ENCODE results near the gene SRMS. TPM values are rescaled to one million over a fixed set of nuclear protein-coding genes. Genes with fewer than 3 reads are reported as not detected.

Gene SRMS
- total and polyA plus RNA-seq, 2 donors (not counting 3 experiments of a cell fraction or from before 2014, with no cell fraction given): not detected

DNA sequence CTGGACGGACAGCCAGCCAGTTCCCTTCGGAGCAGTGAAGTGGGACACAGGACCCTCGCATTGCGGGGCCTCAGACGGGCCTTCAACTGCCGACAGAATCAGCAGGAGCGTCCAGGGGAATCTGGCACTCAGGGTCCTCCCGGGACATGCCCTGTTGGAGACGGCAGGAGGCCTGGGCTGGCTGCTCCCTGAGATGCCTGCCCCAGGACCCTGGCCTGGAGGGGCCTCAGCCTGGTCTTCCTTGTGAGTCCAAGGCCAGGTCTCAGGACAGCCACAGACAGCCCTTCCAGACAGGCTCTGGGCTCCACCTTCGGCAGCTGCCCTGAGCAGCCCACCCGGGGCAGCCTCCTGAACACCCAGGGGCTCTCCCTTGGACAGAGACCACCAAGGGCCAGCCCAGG, 41.1 kb upstream of the SRMS start:
- H3K4me3 ChIP-seq (replicated peaks in 1 of 3; ENCODE audit: insufficient read depth in 1 of 3, low read depth in 1 of 3, low read length in 3 of 3): no peak overlapping the region
- H3K9me3 ChIP-seq (replicated peaks; ENCODE audit: control insufficient read depth, insufficient read depth, low read length): no peaks in the 10 kb centered on the region
- no peak overlapping the region for H2AFZ ChIP-seq (ENCODE audit: low read depth, low read length)
- no peak overlapping the region for H3K27ac ChIP-seq (ENCODE audit: insufficient read depth, low read depth, low read length)
- dilution Hi-C loops (cut with MboI; ENCODE audit: extremely low pct_ligation_motif_present, low sequenced_read_pairs) (no loop called here), intact Hi-C loops (cut with micrococcal nuclease) (no loop called here)
- no peaks in the 10 kb centered on the region for H3K4me1 ChIP-seq (ENCODE audit: control insufficient read depth, extremely low read depth, insufficient read depth, low read length)
- POLR2A ChIA-PET: interaction anchor here (0.7 kb wide), 1 partner anchor 15 kb away, joined by 4 read pairs; the partner anchor contains the start of gene HELZ2
- no peak for DNase-seq (ENCODE audit: low read depth, low spot score)
- FAIRE-seq: no peak
- H3K27me3 ChIP-seq (ENCODE audit: control insufficient read depth in 2 of 2, insufficient read depth in 2 of 2, low read length in 2 of 2): no peaks in the 10 kb centered on the region
- CTCF ChIA-PET: interaction anchor here (0.9 kb wide), 1 partner anchor 22 kb away, joined by 3 read pairs; no protein-coding TSS in a partner anchor
- no peaks in the 10 kb centered on the region for H3K9me1 ChIP-seq (replicated peaks; ENCODE audit: control insufficient read depth, extremely low read depth, insufficient read depth, low read length)
- no peak overlapping the region for H3K4me2 ChIP-seq (ENCODE audit: insufficient read depth, low read length)
- H4K20me1 ChIP-seq (replicated peaks; ENCODE audit: control insufficient read depth, extremely low read depth, insufficient read depth, low read length): no peaks in the 10 kb centered on the region
- TF ChIP-seq JUN (IDR thresholded peaks at IDR 0.05; ENCODE audit: borderline replicate concordance, insufficient read depth, insufficient read length, low read depth) (no peak), FOS (IDR thresholded peaks at IDR 0.05; ENCODE audit: borderline replicate concordance, insufficient read depth, low read length) (no peak), MYC (IDR thresholded peaks at IDR 0.05; ENCODE audit: low read depth, low read length) (no peak), POLR2AphosphoS5 (IDR thresholded peaks at IDR 0.05; ENCODE audit: insufficient read depth, low read depth, low read length) (no peak), EZH2 (IDR thresholded peaks at IDR 0.05; ENCODE audit: borderline replicate concordance, low read depth, low read length, severe bottlenecking) (no peak), POLR2A (IDR thresholded peaks at IDR 0.05; ENCODE audit: low read depth, low read length) (no peak), GATA2 (IDR thresholded peaks at IDR 0.05; ENCODE audit: insufficient read depth, insufficient read length, low read depth, low read length) (no peak)
- TF ChIP-seq, protein P1, sequence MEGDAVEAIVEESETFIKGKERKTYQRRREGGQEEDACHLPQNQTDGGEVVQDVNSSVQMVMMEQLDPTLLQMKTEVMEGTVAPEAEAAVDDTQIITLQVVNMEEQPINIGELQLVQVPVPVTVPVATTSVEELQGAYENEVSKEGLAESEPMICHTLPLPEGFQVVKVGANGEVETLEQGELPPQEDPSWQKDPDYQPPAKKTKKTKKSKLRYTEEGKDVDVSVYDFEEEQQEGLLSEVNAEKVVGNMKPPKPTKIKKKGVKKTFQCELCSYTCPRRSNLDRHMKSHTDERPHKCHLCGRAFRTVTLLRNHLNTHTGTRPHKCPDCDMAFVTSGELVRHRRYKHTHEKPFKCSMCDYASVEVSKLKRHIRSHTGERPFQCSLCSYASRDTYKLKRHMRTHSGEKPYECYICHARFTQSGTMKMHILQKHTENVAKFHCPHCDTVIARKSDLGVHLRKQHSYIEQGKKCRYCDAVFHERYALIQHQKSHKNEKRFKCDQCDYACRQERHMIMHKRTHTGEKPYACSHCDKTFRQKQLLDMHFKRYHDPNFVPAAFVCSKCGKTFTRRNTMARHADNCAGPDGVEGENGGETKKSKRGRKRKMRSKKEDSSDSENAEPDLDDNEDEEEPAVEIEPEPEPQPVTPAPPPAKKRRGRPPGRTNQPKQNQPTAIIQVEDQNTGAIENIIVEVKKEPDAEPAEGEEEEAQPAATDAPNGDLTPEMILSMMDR (IDR thresholded peaks at IDR 0.05; ENCODE audit: extremely low read depth in 1 of 2, insufficient read depth in 1 of 2, low read depth in 1 of 2, low read length in 2 of 2): no peak
- TF ChIP-seq, protein P2, sequence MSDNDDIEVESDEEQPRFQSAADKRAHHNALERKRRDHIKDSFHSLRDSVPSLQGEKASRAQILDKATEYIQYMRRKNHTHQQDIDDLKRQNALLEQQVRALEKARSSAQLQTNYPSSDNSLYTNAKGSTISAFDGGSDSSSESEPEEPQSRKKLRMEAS (IDR thresholded peaks at IDR 0.05; ENCODE audit: insufficient read depth, insufficient read length): no peak
- peaks cover 0 to 34% of the 10 kb centered on the region in 2 experiments for H3K36me3 ChIP-seq (ENCODE audit: control insufficient read depth in 2 of 2, extremely low read depth in 1 of 2, insufficient read depth in 2 of 2, low read length in 2 of 2)
- BruUV-seq (replicated peaks): no TSS peak
- H3K9ac ChIP-seq (replicated peaks; ENCODE audit: extremely low read depth, insufficient read depth, low read length): no peak overlapping the region
- H3K79me2 ChIP-seq (ENCODE audit: control insufficient read depth, insufficient read depth, low read length): no peaks in the 10 kb centered on the region

Data from endothelial cell of umbilical vein (primary cell).